Measurements from ENCODE around the gene GLIS1. TPM values are rescaled to one million over a fixed set of nuclear protein-coding genes. Genes with fewer than 3 reads are reported as not detected.
A peak's percentile ranks its signal among the peaks of the same experiment; 100 is the strongest.

Gene GLIS1
- total RNA-seq, 4 donors from 2014 or later: 0.63 to 2.4 (median 1.0) TPM

DNA sequence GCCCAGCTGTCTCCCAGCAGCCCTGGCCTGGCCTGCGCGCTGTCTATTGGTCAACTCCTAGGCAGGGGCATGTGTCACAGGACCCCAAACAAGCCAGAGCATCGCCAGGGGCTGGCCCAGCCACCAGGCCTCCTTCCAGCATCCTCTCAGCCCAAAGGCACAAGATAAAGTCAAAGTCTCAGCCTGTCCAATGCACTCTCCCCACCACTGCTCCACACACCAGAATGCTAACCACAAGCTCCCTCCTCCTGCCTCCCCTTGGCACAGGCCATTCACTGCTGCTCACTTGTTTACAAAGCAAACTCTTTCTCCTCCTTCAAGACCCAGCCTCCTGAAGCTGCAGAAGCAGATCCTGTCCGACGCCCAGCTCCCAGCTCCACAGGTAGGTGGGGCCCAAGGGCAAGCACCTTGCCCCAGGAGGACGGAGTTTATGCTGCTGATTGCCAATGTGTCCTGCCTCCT, 146.4 kb downstream of the GLIS1 start:
- WGBS, 2 donors: 42 to 60% methylated on average over 6 of the region's 6 CpGs
- intact Hi-C loops (cut with DNase I; ENCODE audit: low total_unique reads): loop anchor here (10.0 kb wide), 1 partner anchor 108 kb away; no protein-coding TSS in a partner anchor
- no peak overlapping the region for H3K4me3 ChIP-seq (ENCODE audit: low read depth, poor library complexity, severe bottlenecking)
- DNase-seq (ENCODE audit: low spot score in 2 of 2): no peak
- TF ChIP-seq POLR2A (IDR thresholded peaks at IDR 0.05): no peak
- TF ChIP-seq, protein P1, sequence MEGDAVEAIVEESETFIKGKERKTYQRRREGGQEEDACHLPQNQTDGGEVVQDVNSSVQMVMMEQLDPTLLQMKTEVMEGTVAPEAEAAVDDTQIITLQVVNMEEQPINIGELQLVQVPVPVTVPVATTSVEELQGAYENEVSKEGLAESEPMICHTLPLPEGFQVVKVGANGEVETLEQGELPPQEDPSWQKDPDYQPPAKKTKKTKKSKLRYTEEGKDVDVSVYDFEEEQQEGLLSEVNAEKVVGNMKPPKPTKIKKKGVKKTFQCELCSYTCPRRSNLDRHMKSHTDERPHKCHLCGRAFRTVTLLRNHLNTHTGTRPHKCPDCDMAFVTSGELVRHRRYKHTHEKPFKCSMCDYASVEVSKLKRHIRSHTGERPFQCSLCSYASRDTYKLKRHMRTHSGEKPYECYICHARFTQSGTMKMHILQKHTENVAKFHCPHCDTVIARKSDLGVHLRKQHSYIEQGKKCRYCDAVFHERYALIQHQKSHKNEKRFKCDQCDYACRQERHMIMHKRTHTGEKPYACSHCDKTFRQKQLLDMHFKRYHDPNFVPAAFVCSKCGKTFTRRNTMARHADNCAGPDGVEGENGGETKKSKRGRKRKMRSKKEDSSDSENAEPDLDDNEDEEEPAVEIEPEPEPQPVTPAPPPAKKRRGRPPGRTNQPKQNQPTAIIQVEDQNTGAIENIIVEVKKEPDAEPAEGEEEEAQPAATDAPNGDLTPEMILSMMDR (IDR thresholded peaks at IDR 0.05): no peak

DNA sequence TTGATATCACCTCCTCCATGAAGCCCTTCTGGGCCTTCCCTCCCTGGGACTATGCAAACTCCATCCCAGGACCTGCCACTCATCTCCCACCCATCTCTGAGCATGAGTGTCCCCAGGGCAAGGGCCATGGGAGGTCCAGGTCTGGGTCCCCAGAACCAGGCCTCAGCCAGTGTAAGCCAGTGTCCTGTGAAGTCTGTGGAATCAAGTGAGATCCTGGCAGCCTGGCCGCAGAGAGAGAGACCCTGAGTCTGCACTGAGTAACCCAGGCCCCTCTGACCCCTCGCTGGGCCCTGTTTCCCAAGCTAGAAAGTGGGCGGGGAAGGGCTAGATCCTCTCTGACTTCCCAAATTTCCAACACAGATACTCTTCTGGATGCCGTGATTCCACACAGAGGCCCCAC, 147.0 kb downstream of the GLIS1 start:
- intact Hi-C loops (cut with DNase I; ENCODE audit: low total_unique reads): loop anchor here (10.0 kb wide), 1 partner anchor 107 kb away; no protein-coding TSS in a partner anchor
- no peak for TF ChIP-seq POLR2A (IDR thresholded peaks at IDR 0.05)
- TF ChIP-seq, protein P1 (IDR thresholded peaks at IDR 0.05): no peak
- 88 to 96% methylated on average over 4 of the region's 4 CpGs for WGBS, 2 donors
- no peak overlapping the region for H3K4me3 ChIP-seq (ENCODE audit: low read depth, poor library complexity, severe bottlenecking)
- no peak for DNase-seq (ENCODE audit: low spot score in 2 of 2)

DNA sequence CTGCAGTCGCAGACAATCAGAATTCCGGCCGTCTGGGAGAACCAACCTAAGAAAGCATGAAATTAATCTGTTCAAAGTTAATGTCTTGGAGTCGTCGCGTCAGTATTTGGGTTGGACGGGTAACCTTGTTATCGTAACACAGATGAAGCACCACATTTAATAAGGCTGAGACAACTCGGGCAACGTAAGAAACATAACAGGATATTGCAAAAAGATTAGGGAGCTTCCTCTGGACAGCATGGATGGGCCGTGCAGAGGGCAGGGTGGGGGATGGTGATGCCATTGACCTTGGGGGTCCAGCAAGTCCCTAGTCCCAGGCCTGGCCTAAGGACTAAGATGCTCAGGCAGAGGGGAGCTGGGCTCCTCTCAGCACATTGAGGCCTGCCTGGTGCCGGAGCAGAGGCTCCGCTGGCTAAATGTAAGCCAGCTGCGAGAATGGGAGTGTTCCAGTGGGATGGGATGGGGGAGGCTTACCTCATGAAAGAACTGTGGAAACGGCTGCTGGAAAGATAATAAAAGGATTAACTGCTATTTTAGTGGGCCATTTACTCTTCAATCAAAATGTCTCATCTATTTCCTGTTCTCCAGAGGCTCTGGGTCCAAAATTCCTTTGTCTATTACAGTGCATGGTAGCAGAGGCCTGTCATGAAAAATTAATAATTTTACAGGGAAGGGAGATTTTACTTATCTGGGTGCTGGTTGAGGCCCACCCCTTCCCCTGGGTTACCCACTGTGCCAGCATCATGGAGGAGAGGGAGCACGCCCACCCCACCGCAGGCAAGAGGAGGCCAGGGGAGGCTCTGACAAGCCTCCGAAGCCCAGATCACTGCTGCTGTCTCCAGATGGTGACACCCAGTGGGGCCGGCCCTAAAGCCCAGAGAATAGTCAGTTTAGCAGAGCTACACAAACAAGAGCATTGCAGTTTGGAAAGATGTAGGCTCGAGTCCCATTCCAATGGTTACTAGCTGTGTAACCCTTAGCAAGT, 148.1 kb downstream of the GLIS1 start:
- WGBS, 2 donors: 71 to 72% methylated on average over 20 of the region's 20 CpGs
- H3K4me3 ChIP-seq (ENCODE audit: low read depth, poor library complexity, severe bottlenecking): no peak overlapping the region
- intact Hi-C loops (cut with DNase I; ENCODE audit: low total_unique reads): loop anchor here (10.0 kb wide), 1 partner anchor 106 kb away; no protein-coding TSS in a partner anchor
- DNase-seq (ENCODE audit: low spot score in 2 of 2): peak in 1 of 2 donors; percentile 56
- TF ChIP-seq POLR2A (IDR thresholded peaks at IDR 0.05): no peak
- TF ChIP-seq, protein P1 (IDR thresholded peaks at IDR 0.05): no peak

DNA sequence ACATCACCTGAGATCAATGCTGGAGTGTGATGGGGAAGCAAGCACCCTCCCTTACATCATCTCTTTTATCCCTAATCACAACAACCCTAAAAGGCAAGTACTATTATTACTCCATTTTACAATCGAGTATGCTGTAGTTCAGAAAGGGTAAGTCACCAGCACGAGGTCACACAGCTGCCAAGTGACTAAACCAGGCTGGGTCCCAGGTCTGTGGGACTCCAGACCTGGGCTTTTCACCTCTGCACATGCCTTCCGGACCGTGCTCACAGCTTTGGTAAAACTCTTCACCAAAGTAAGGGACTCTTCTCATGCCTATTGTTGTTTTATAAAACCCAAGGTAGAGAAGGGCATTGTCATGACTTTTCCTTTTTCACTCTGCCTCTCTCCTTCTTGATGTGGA, 148.9 kb downstream of the GLIS1 start:
- TF ChIP-seq, protein P1 (IDR thresholded peaks at IDR 0.05): no peak
- TF ChIP-seq POLR2A (IDR thresholded peaks at IDR 0.05): no peak
- intact Hi-C loops (cut with DNase I; ENCODE audit: low total_unique reads): loop anchor here (10.0 kb wide), 1 partner anchor 105 kb away; no protein-coding TSS in a partner anchor
- 83 to 89% methylated on average over 4 of the region's 4 CpGs for WGBS, 2 donors
- peak in 1 of 2 donors; percentile 80 for DNase-seq (ENCODE audit: low spot score in 2 of 2)
- no peak overlapping the region for H3K4me3 ChIP-seq (ENCODE audit: low read depth, poor library complexity, severe bottlenecking)

DNA sequence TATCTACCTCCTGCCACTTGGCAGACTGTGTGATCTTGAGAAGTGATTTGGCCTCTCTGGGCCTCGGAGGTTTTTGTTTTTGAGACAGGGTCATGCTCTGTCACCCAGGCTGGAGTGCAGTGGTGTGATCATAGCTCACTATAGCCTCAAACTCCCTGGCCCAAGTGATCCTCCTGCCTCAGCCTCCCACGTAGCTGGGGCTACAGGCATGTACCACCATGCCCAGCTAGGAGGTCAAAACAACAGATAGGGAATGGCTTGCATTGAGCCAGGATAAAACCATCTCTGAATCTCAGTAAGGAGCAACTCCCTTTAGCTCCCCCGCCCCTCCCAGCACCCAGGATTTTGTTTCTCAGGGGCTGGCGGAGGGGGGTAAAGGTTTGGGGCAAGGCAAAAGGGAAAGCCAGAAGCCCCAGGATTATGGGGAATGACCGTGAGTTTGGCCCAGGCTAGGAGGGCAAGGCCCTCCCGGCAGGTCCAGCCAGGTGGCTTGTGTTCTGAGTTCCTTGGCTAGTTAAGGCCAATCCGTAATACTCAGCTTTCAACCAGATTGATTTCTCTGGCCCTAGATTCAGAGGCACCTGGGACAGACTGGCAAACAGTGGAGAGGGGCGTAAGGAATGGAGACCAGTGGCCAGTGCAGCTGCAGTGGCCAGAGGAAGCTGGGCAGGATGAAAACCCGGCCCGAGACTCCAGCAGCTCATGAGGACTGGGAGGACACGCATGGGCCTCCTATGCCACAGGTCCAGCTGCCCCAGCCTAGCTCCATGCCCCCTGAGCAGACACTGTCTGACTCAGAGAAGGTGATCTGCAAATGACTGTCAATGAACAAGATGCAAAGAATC, 149.7 kb downstream of the GLIS1 start:
- DNase-seq (ENCODE audit: low spot score in 2 of 2): peak in 1 of 2 donors; percentile 82
- no peak for TF ChIP-seq POLR2A (IDR thresholded peaks at IDR 0.05)
- TF ChIP-seq, protein P1 (IDR thresholded peaks at IDR 0.05): no peak
- intact Hi-C loops (cut with DNase I; ENCODE audit: low total_unique reads): no loop called here
- H3K4me3 ChIP-seq (ENCODE audit: low read depth, poor library complexity, severe bottlenecking): no peak overlapping the region
- 92 to 94% methylated on average over 11 of the region's 11 CpGs for WGBS, 2 donors

Data from lower leg skin (tissue), 4 donors.